A673 (cell line): ENCODE measurements around the gene FA2H. TPM values are rescaled to one million over a fixed set of nuclear protein-coding genes. Genes with fewer than 3 reads are reported as not detected.

ENCODE experiments used
- BruUV-seq: library from RNA; stranded (reverse); fragments of 400-500 nt; replicated peaks from 2 replicates; lab custom pipeline; 2021; lab: Mats Ljungman, UMichigan
- CTCF ChIA-PET: fragments of 300-600 bp; sonication (Branson Sonifier 250); formaldehyde crosslinking; loops from one replicate; lab custom pipeline; 2022; ENCODE audit warnings: antibody characterized with exemption; lab: Charles Lee
- POLR2A ChIA-PET: fragments of 300-600 bp; sonication (Branson Sonifier 250); formaldehyde crosslinking; loops from one replicate; lab custom pipeline; 2022; ENCODE audit warnings: antibody characterized with exemption; ENCODE audit not compliant: low non-redundant PET; lab: Charles Lee
- DNase-seq: peaks from one replicate; pipeline ENCODE4 v3.0.0-alpha.2; 2015; ENCODE audit warnings: low spot score
- H3K27ac ChIP-seq: fragments of 200-600 bp; sonication (generic); 2 replicates; pipeline ENCODE4 v1.5.1; 2016; ENCODE audit warnings: mixed run types, low read depth, mild to moderate bottlenecking, mixed read lengths, antibody characterized with exemption, low read length; ENCODE audit not compliant: poor library complexity, severe bottlenecking
- H3K27me3 ChIP-seq: fragments of 200-600 bp; sonication (generic); replicated peaks from 2 replicates; pipeline ENCODE4 v1.6.1; 2017; ENCODE audit warnings: mixed run types, low read depth, mild to moderate bottlenecking, mixed read lengths, antibody characterized with exemption, low read length; ENCODE audit not compliant: insufficient read depth, poor library complexity
- H3K36me3 ChIP-seq: fragments of 200-600 bp; sonication (generic); 2 replicates; pipeline ENCODE4 v1.6.1; 2016; ENCODE audit warnings: mixed run types, mild to moderate bottlenecking, mixed read lengths, antibody characterized with exemption, low read length; ENCODE audit not compliant: insufficient read depth, poor library complexity, severe bottlenecking
- H3K4me1 ChIP-seq: fragments of 200-600 bp; sonication (generic); 2 replicates; pipeline ENCODE4 v1.6.1; 2017; ENCODE audit warnings: mixed run types, mild to moderate bottlenecking, mixed read lengths, antibody characterized with exemption, low read length; ENCODE audit not compliant: insufficient read depth, poor library complexity, severe bottlenecking
- H3K4me3 ChIP-seq: fragments of 200-600 bp; sonication (generic); 2 replicates; pipeline ENCODE4 v1.5.1; 2016; ENCODE audit warnings: low read depth, mixed run types, mild to moderate bottlenecking, mixed read lengths, low read length; ENCODE audit not compliant: poor library complexity, severe bottlenecking
- H3K9me3 ChIP-seq: fragments of 200-600 bp; sonication (generic); 2 replicates; pipeline ENCODE4 v1.6.1; 2016; ENCODE audit warnings: mixed run types, low read depth, mild to moderate bottlenecking, mixed read lengths, antibody characterized with exemption, low read length; ENCODE audit not compliant: poor library complexity, severe bottlenecking
- CTCF ChIP-seq: fragments of 300-800, 200-600 bp; sonication (generic); conservative IDR thresholded peaks from 2 replicates; pipeline ENCODE4 v1.5.1; 2017; ENCODE audit warnings: low read depth, mild to moderate bottlenecking, antibody characterized with exemption, low read length, moderate library complexity, mixed read lengths
- EZH2 ChIP-seq: fragments of 200-600 bp; sonication (generic); IDR thresholded peaks from 2 replicates; pipeline ENCODE4 v1.6.1; 2017; ENCODE audit warnings: borderline replicate concordance, low read depth, mild to moderate bottlenecking, mixed read lengths, antibody characterized with exemption, low read length; ENCODE audit not compliant: poor library complexity, severe bottlenecking
- intact Hi-C: fragments of 100-400 bp; cut with micrococcal nuclease; formaldehyde crosslinking; loops from one replicate; pipeline ENCODE4 v1.10.0; 2022; ENCODE audit not compliant: unreplicated experiment
- total RNA-seq: library from RNA; stranded (reverse); gene quantifications from 2 replicates; pipeline ENCODE4 v1.2.3, GENCODE V29; 2021

The FA2H gene
- total RNA-seq, 1 experiment from 2014 or later, result not detected

GRCh38 chr16:74776926-74777325 lies 2.3 kb upstream of the FA2H start:
- ChIA-PET CTCF (no interaction called here), POLR2A (no interaction called here)
- H3K4me1 ChIP-seq, result peaks cover 8% of the 10 kb centered on the region
- TF ChIP-seq CTCF (no peak), EZH2 (no peak)
- H3K9me3 ChIP-seq, result no peaks in the 10 kb centered on the region
- no peak overlapping the region for H3K4me3 ChIP-seq
- no peak for DNase-seq
- intact Hi-C loops, result no loop called here
- H3K27me3 ChIP-seq, result peaks cover 38% of the 10 kb centered on the region
- no peaks in the 10 kb centered on the region for H3K36me3 ChIP-seq
- H3K27ac ChIP-seq, result no peak overlapping the region
- BruUV-seq, result no TSS peak

GRCh38 chr16:74775255-74775654 lies 635 bp upstream of the FA2H start:
- DNase-seq, result no peak
- Histone ChIP-seq H3K4me3 (no peak overlapping the region), H3K36me3 (no peaks in the 10 kb centered on the region), H3K27me3 (peaks cover 36% of the 10 kb centered on the region), H3K27ac (no peak overlapping the region), H3K4me1 (peaks cover 8% of the 10 kb centered on the region), H3K9me3 (no peaks in the 10 kb centered on the region)
- CTCF ChIA-PET, result no interaction called here
- POLR2A ChIA-PET, result no interaction called here
- TF ChIP-seq CTCF, result no peak
- TF ChIP-seq EZH2, result no peak
- no TSS peak for BruUV-seq
- intact Hi-C loops, result no loop called here

- intact Hi-C loops, result no loop called here
Observed at GRCh38 chr16:74773446-74774222, 986 bp downstream of the FA2H start.

More at GRCh38 chr16:74773446-74774222, 986 bp downstream of the FA2H start:
- no peak for DNase-seq
- peaks cover 38% of the 10 kb centered on the region for H3K27me3 ChIP-seq
- H3K4me3 ChIP-seq, result no peak overlapping the region
- ChIA-PET POLR2A (no interaction called here), CTCF (no interaction called here)
- H3K27ac ChIP-seq, result no peak overlapping the region
- H3K9me3 ChIP-seq, result no peaks in the 10 kb centered on the region
- TF ChIP-seq CTCF (no peak), EZH2 (no peak)
- H3K4me1 ChIP-seq, result peaks cover 8% of the 10 kb centered on the region
- no TSS peak for BruUV-seq
- no peaks in the 10 kb centered on the region for H3K36me3 ChIP-seq
